Measurements from ENCODE around the gene CSTF2T.

DNA sequence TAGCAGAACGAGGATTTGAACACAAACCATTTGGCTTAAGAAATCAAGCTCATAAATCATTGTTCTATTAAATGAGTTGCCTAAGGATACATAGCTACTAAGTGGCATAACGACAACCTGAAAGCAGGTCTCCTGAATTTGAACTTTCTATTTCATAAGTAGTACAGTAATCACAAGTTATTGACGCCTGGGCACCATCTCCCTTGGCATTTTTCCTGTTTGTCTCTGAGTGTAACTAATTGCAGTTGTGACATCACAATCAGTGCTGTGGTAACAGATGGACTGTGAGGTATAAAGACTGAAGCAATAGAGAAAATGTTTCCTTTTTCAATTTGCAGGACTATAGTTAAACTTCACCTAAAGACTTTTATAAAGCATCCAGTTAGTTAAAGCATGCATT lies 6.4 kb upstream of the CSTF2T start:
- TF ChIP-seq, protein P1, sequence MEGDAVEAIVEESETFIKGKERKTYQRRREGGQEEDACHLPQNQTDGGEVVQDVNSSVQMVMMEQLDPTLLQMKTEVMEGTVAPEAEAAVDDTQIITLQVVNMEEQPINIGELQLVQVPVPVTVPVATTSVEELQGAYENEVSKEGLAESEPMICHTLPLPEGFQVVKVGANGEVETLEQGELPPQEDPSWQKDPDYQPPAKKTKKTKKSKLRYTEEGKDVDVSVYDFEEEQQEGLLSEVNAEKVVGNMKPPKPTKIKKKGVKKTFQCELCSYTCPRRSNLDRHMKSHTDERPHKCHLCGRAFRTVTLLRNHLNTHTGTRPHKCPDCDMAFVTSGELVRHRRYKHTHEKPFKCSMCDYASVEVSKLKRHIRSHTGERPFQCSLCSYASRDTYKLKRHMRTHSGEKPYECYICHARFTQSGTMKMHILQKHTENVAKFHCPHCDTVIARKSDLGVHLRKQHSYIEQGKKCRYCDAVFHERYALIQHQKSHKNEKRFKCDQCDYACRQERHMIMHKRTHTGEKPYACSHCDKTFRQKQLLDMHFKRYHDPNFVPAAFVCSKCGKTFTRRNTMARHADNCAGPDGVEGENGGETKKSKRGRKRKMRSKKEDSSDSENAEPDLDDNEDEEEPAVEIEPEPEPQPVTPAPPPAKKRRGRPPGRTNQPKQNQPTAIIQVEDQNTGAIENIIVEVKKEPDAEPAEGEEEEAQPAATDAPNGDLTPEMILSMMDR (IDR thresholded peaks at IDR 0.05), result no peak
- TF ChIP-seq POLR2A (IDR thresholded peaks at IDR 0.05), result no peak
